ENCODE data around the gene C6orf136.
A peak's percentile ranks its signal among the peaks of the same experiment; 100 is the strongest.

C6orf136 gene

GRCh38 chr6:30679765-30680535 is 33.0 kb downstream of the C6orf136 start:
- H3K4me1 ChIP-seq = no peaks in the 10 kb centered on the region
- no peaks in the 10 kb centered on the region for H3K9me3 ChIP-seq (ENCODE audit: control insufficient read depth, low read length)
- H3K36me3 ChIP-seq (ENCODE audit: control insufficient read depth, insufficient read depth, low read length) = no peaks in the 10 kb centered on the region
- no peak overlapping the region for H3K4me2 ChIP-seq (ENCODE audit: low read length)
- H3K27me3 ChIP-seq (ENCODE audit: control insufficient read depth, insufficient read depth, low read length) = no peaks in the 10 kb centered on the region
- no peak for TF ChIP-seq CTCF (IDR thresholded peaks at IDR 0.05)
- H3K9ac ChIP-seq = no peak overlapping the region
- no peak overlapping the region for H2AFZ ChIP-seq
- H3K27ac ChIP-seq = no peak overlapping the region
- no peak overlapping the region for H3K4me3 ChIP-seq (ENCODE audit: low read depth, low read length)
- H3K79me2 ChIP-seq = no peaks in the 10 kb centered on the region

GRCh38 chr6:30681766-30682142 is 34.8 kb downstream of the C6orf136 start:
- no peaks in the 10 kb centered on the region for H3K4me1 ChIP-seq
- H3K36me3 ChIP-seq (ENCODE audit: control insufficient read depth, insufficient read depth, low read length) = no peaks in the 10 kb centered on the region
- TF ChIP-seq CTCF (IDR thresholded peaks at IDR 0.05) = no peak
- no peaks in the 10 kb centered on the region for H3K27me3 ChIP-seq (ENCODE audit: control insufficient read depth, insufficient read depth, low read length)
- H3K4me3 ChIP-seq (ENCODE audit: low read depth, low read length) = no peak overlapping the region
- H3K27ac ChIP-seq = no peak overlapping the region
- H2AFZ ChIP-seq = no peak overlapping the region
- H3K9me3 ChIP-seq (ENCODE audit: control insufficient read depth, low read length) = no peaks in the 10 kb centered on the region
- no peak overlapping the region for H3K9ac ChIP-seq
- H3K79me2 ChIP-seq = no peaks in the 10 kb centered on the region
- no peak overlapping the region for H3K4me2 ChIP-seq (ENCODE audit: low read length)

- Histone ChIP-seq H2AFZ (no peak overlapping the region), H3K4me1 (no peaks in the 10 kb centered on the region), H3K4me2 (ENCODE audit: low read length) (peak overlapping the region; percentile 30), H3K4me3 (ENCODE audit: low read depth, low read length) (peak overlapping the region; percentile 37), H3K36me3 (ENCODE audit: control insufficient read depth, insufficient read depth, low read length) (no peaks in the 10 kb centered on the region), H3K9ac (no peak overlapping the region), H3K27ac (peak overlapping the region; percentile 59), H3K9me3 (ENCODE audit: control insufficient read depth, low read length) (no peaks in the 10 kb centered on the region), H3K79me2 (no peaks in the 10 kb centered on the region), H3K27me3 (ENCODE audit: control insufficient read depth, insufficient read depth, low read length) (no peaks in the 10 kb centered on the region)
- no peak for TF ChIP-seq CTCF (IDR thresholded peaks at IDR 0.05)
Measured at GRCh38 chr6:30682143-30683117, 35.5 kb downstream of the C6orf136 start.

- Histone ChIP-seq H3K36me3 (ENCODE audit: control insufficient read depth, insufficient read depth, low read length) (no peaks in the 10 kb centered on the region), H3K27me3 (ENCODE audit: control insufficient read depth, insufficient read depth, low read length) (no peaks in the 10 kb centered on the region), H3K4me3 (ENCODE audit: low read depth, low read length) (peak overlapping the region; percentile 37), H3K9ac (no peak overlapping the region), H3K27ac (peak overlapping the region; percentile 59), H3K4me1 (no peaks in the 10 kb centered on the region), H2AFZ (no peak overlapping the region), H3K9me3 (ENCODE audit: control insufficient read depth, low read length) (no peaks in the 10 kb centered on the region), H3K79me2 (no peaks in the 10 kb centered on the region), H3K4me2 (ENCODE audit: low read length) (peak overlapping the region; percentile 39)
- TF ChIP-seq CTCF (IDR thresholded peaks at IDR 0.05) = no peak
Measured at GRCh38 chr6:30683183-30683979, 36.4 kb downstream of the C6orf136 start.
